IMR-90 (cell line): ENCODE measurements around the gene ZFYVE28. TPM values are rescaled to one million over a fixed set of nuclear protein-coding genes. Genes with fewer than 3 reads are reported as not detected.
A peak's percentile ranks its signal among the peaks of the same experiment; 100 is the strongest.

ENCODE experiments used
- ATAC-seq: fragments of 200-7000 bp; cut with Tn5 transposase; 2 replicates; pipeline ENCODE4 v1.9.1; 2020; ENCODE audit warnings: low read depth, mild to moderate bottlenecking, moderate library complexity
- BruUV-seq: library from RNA; stranded (reverse); fragments of 400-500 nt; replicated peaks from 2 replicates; lab custom pipeline; 2021; lab: Mats Ljungman, UMichigan
- CTCF ChIA-PET: fragments of 300-600 bp; formaldehyde crosslinking; extraction: SDS; loops from one replicate; lab custom pipeline; 2021; ENCODE audit warnings: antibody characterized with exemption; lab: Yijun Ruan, JAX
- POLR2A ChIA-PET: fragments of 300-600 bp; sonication (Branson Sonifier 250); formaldehyde crosslinking; loops from one replicate; lab custom pipeline; 2022; ENCODE audit warnings: antibody characterized with exemption; ENCODE audit not compliant: unreplicated experiment; lab: Charles Lee
- DNase-seq: peaks from one replicate; pipeline ENCODE4 v3.0.0; 2013
- H2AFZ ChIP-seq: replicated peaks from 2 replicates; pipeline ENCODE3; 2013; ENCODE audit warnings: low read length, mild to moderate bottlenecking; ENCODE audit not compliant: poor library complexity
- H2AK5ac ChIP-seq: 2 replicates; pipeline ENCODE4 v1.6.1; 2013; ENCODE audit warnings: low read depth, low read length, inconsistent platforms
- H2AK9ac ChIP-seq: replicated peaks from 2 replicates; pipeline ENCODE3; 2013; ENCODE audit warnings: mild to moderate bottlenecking, low read depth, low read length, moderate library complexity; ENCODE audit not compliant: poor library complexity
- H2BK120ac ChIP-seq: 2 replicates; pipeline ENCODE4 v1.6.1; 2013; ENCODE audit warnings: low read depth, low read length, inconsistent platforms
- H2BK15ac ChIP-seq: 3 replicates; pipeline ENCODE4 v1.6.1; 2013; ENCODE audit warnings: low read depth, low read length, inconsistent platforms
- H2BK20ac ChIP-seq: 2 replicates; pipeline ENCODE4 v1.6.1; 2013; ENCODE audit warnings: low read depth, mild to moderate bottlenecking, inconsistent platforms, low read length, moderate library complexity
- H2BK5ac ChIP-seq: 2 replicates; pipeline ENCODE4 v1.6.1; 2013; ENCODE audit warnings: mild to moderate bottlenecking, low read depth, low read length, inconsistent platforms; ENCODE audit not compliant: poor library complexity, severe bottlenecking
- H3K14ac ChIP-seq: replicated peaks from 2 replicates; pipeline ENCODE4 v1.6.1; 2013; ENCODE audit warnings: low read depth, low read length, inconsistent platforms
- H3K18ac ChIP-seq: 2 replicates; pipeline ENCODE4 v1.6.1; 2013; ENCODE audit warnings: low read depth, low read length, control low read depth
- H3K23ac ChIP-seq: 2 replicates; pipeline ENCODE4 v1.6.1; 2013; ENCODE audit warnings: low read depth, low read length, inconsistent platforms
- H3K27ac ChIP-seq: 2 replicates; pipeline ENCODE4 v1.5.1; 2013; ENCODE audit warnings: mild to moderate bottlenecking, control low read depth, low read length; ENCODE audit not compliant: insufficient read depth
- H3K27me3 ChIP-seq: 2 replicates; pipeline ENCODE4 v1.6.1; 2013; ENCODE audit warnings: low read length; ENCODE audit not compliant: control insufficient read depth, insufficient read depth
- H3K36me3 ChIP-seq: 2 replicates; pipeline ENCODE4 v1.6.1; 2013; ENCODE audit warnings: low read length, mixed read lengths; ENCODE audit not compliant: control insufficient read depth, insufficient read depth
- H3K4ac ChIP-seq: 2 replicates; pipeline ENCODE4 v1.6.1; 2013; ENCODE audit warnings: low read depth, low read length, inconsistent platforms
- H3K4me1 ChIP-seq: 2 replicates; pipeline ENCODE4 v1.6.1; 2013; ENCODE audit warnings: low read length, mixed read lengths; ENCODE audit not compliant: control insufficient read depth, insufficient read depth
- H3K4me2 ChIP-seq: 2 replicates; pipeline ENCODE4 v1.6.1; 2013; ENCODE audit warnings: low read depth, mild to moderate bottlenecking, control low read depth, low read length, moderate library complexity
- H3K4me3 ChIP-seq: 2 replicates; pipeline ENCODE4 v1.5.1; 2013; ENCODE audit warnings: low read depth, mild to moderate bottlenecking, control low read depth, low read length, moderate library complexity; ENCODE audit not compliant: insufficient read depth
- H3K56ac ChIP-seq: 2 replicates; pipeline ENCODE4 v1.6.1; 2013; ENCODE audit warnings: low read length, inconsistent platforms; ENCODE audit not compliant: insufficient read depth; ENCODE audit errors: extremely low read depth
- H3K79me1 ChIP-seq, 2 experiments: 2 replicates each; pipeline ENCODE4 v1.6.1; 2013; ENCODE audit warnings: low read length in 2 of 2, inconsistent platforms in 1 of 2, low read depth in 1 of 2
- H3K9ac ChIP-seq: 2 replicates; pipeline ENCODE4 v1.6.1; 2013; ENCODE audit warnings: low read depth, low read length, control low read depth
- H3K9me1 ChIP-seq: 2 replicates; pipeline ENCODE4 v1.6.1; 2013; ENCODE audit warnings: low read length, inconsistent platforms; ENCODE audit not compliant: insufficient read depth
- H3K9me3 ChIP-seq: 2 replicates; pipeline ENCODE4 v1.6.1; 2013; ENCODE audit warnings: low read length; ENCODE audit not compliant: control insufficient read depth, insufficient read depth
- H4K20me1 ChIP-seq: 2 replicates; pipeline ENCODE4 v1.6.1; 2013; ENCODE audit warnings: low read length, inconsistent platforms; ENCODE audit not compliant: insufficient read depth
- H4K5ac ChIP-seq: 2 replicates; pipeline ENCODE4 v1.6.1; 2013; ENCODE audit warnings: mild to moderate bottlenecking, low read depth, low read length, control low read depth
- H4K8ac ChIP-seq, 2 experiments: 2 replicates each; pipeline ENCODE4 v1.6.1; 2013; ENCODE audit warnings: low read depth in 2 of 2, low read length in 2 of 2, control low read depth in 1 of 2, inconsistent platforms in 1 of 2
- H4K91ac ChIP-seq: 2 replicates; pipeline ENCODE4 v1.6.1; 2013; ENCODE audit warnings: low read depth, low read length, inconsistent platforms; ENCODE audit not compliant: insufficient read depth
- POLR2A ChIP-seq: IDR thresholded peaks from 2 replicates; pipeline ENCODE4 v1.6.1; 2012; ENCODE audit warnings: mild to moderate bottlenecking, low read depth, low read length
- RAD21 ChIP-seq: IDR thresholded peaks from 2 replicates; pipeline ENCODE4 v1.6.1; 2012; ENCODE audit warnings: low read length, improper control_type of control experiment
- WGBS, 2 experiments: methylation state at CpG; one replicate each; pipeline versions ENCODE4 v1.1.5 to v1.1.7; 2013; ENCODE audit warnings: missing lambda C conversion rate in 2 of 2; ENCODE audit not compliant: insufficient read length in 1 of 2; ENCODE audit errors: extremely low coverage in 2 of 2; 5-methylcytosine and 5-hydroxymethylcytosine counted together
- dilution Hi-C: fragments of 300-500 bp; cut with HindIII; formaldehyde crosslinking; loops from one replicate; pipeline ENCODE4 v1.14.3; 2018; ENCODE audit warnings: low sequenced_read_pairs; ENCODE audit not compliant: unreplicated experiment
- in situ Hi-C: fragments of 300-500 bp; cut with MboI; formaldehyde crosslinking; loops from 3 replicates; pipeline ENCODE4 v1.14.3; 2019; ENCODE audit warnings: low sequenced_read_pairs, inconsistent platforms, mixed read lengths
- intact Hi-C: fragments of 100-400 bp; cut with micrococcal nuclease; formaldehyde crosslinking; loops from 2 replicates; pipeline ENCODE4 v1.10.0; 2022
- polyA plus RNA-seq, 3 experiments: library from polyadenylated mRNA; depleted of rRNA; stranded (reverse); fragments of >200 nt; gene quantifications; 2 replicates each; pipeline ENCODE4 v1.2.3, GENCODE V29; 2012; ENCODE audit warnings: low replicate concordance in 1 of 3
- total RNA-seq: library from RNA; depleted of rRNA; stranded (reverse); fragments of >200 nt; gene quantifications from 2 replicates; pipeline ENCODE4 v1.2.3, GENCODE V29; 2012

Gene ZFYVE28
- total and polyA plus RNA-seq, 2 of the 4 experiments (the other 2 are of a cell fraction): 0.36 to 1.2 TPM

DNA sequence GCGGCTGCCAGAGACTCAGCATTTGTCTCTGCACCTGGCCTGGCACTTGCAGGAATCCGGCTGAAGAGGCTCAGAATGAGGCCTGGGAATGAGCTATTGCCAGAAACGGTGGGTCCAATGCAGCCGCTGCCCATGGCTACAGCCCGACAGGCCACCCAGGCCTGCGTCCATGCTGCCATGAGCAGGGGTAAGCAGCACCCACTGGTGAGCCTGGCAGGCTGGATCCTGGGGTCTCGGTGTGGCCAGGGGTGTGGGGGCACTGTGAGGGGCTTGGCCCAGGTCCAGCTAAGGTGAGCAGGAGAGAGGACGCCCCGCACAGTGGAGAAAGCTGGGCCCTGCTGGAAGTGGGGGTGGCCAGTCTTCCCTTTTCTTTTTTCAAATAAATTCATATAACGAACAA lies 96.2 kb downstream of the ZFYVE28 start:
- Histone ChIP-seq H4K5ac (no peak overlapping the region), H2AFZ (no peak overlapping the region), H3K4me1 (peaks cover 7% of the 10 kb centered on the region; the same call in 1 of the 2 replicates), H3K79me1 (no peaks in the 10 kb centered on the region), H4K8ac (no peak overlapping the region), H3K56ac (no peak overlapping the region), H3K36me3 (no peaks in the 10 kb centered on the region), H3K18ac (no peak overlapping the region), H3K4ac (peak overlapping the region; percentile 16; the same call in 1 of the 2 replicates), H3K27me3 (peaks cover 2% of the 10 kb centered on the region), H3K23ac (no peak overlapping the region), H2BK120ac (no peak overlapping the region), H2AK9ac (no peak overlapping the region), H3K9me3 (peaks cover 11% of the 10 kb centered on the region), H3K27ac (peak overlapping the region; percentile 29; the same call in 1 of the 2 replicates), H2BK5ac (no peak overlapping the region), H2AK5ac (no peak overlapping the region), H3K9ac (no peak overlapping the region), H2BK20ac (no peak overlapping the region), H3K14ac (no peak overlapping the region), H3K9me1 (no peaks in the 10 kb centered on the region; the same call in 1 of the 2 replicates), H3K4me3 (no peak overlapping the region), H4K20me1 (no peaks in the 10 kb centered on the region), H2BK15ac (no peak overlapping the region), H3K4me2 (no peak overlapping the region), H4K91ac (no peak overlapping the region)
- ATAC-seq (no peak), DNase-seq (no peak)
- dilution Hi-C loops: no loop called here
- TF ChIP-seq POLR2A: no peak
- TF ChIP-seq RAD21: no peak
- ChIA-PET POLR2A (no interaction called here), CTCF (no interaction called here)
- intact Hi-C loops: no loop called here
- no TSS peak for BruUV-seq
- in situ Hi-C loops: no loop called here
- 100% methylated on average over 4 of the region's 10 CpGs; no CpG with 5 or more reads in 1 of the 2 experiments for WGBS, 2 experiments
